Body of pancreas (tissue), 4 donors: ENCODE measurements around the gene COA5. TPM values are rescaled to one million over a fixed set of nuclear protein-coding genes. Genes with fewer than 3 reads are reported as not detected.
A peak's percentile ranks its signal among the peaks of the same experiment; 100 is the strongest.

Experiments used
- ATAC-seq: fragments of 150-250 bp; one replicate; pipeline ENCODE4 v1.9.1; 2016
- DNase-seq, 4 donors: peaks; one replicate each; pipeline ENCODE4 v3.0.0-alpha.2; 2019
- H3K27ac ChIP-seq, 4 donors: fragments of 200-600 bp; sonication (generic); 1 replicate in 3 of 4; 2 replicates in 1 of 4; pipeline versions ENCODE4 v1.5.1 to v1.6.1; 2016 to 2019; ENCODE audit warnings: mild to moderate bottlenecking in 1 of 4, mixed read lengths in 1 of 4, moderate library complexity in 1 of 4
- H3K27me3 ChIP-seq, 2 donors: fragments of 200-600 bp; sonication (generic); one replicate each; pipeline ENCODE4 v1.6.0; 2016; ENCODE audit warnings: mild to moderate bottlenecking in 1 of 2
- H3K36me3 ChIP-seq, 2 donors: fragments of 200-600 bp; sonication (generic); replicated peaks in 1 of 2; 2 replicates each; pipeline ENCODE4 v1.5.1; 2016; ENCODE audit warnings: low read depth in 2 of 2; ENCODE audit not compliant: insufficient read depth in 1 of 2
- H3K4me1 ChIP-seq: fragments of 200-600 bp; sonication (generic); one replicate; pipeline ENCODE4 v1.6.0; 2016
- H3K4me3 ChIP-seq, 2 donors: fragments of 200-600 bp; sonication (generic); 1 replicate in 1 of 2; 2 replicates in 1 of 2; pipeline ENCODE4 v1.5.1; 2016 to 2019
- H3K9me3 ChIP-seq, 3 donors: fragments of 200-600 bp; sonication (generic); 1 replicate in 2 of 3; 2 replicates in 1 of 3; pipeline ENCODE4 v1.5.1; 2016
- CTCF ChIP-seq, 7 experiments: fragments of 450-650 bp in 4 of 7; fragments of 200-600 bp in 3 of 7; sonication (generic) in 3 of 7; IDR thresholded peaks; one replicate each; pipeline ENCODE4 v1.5.1; 2016 to 2019; ENCODE audit warnings: antibody characterized with exemption in 7 of 7
- POLR2A ChIP-seq, 3 donors: fragments of 450-650 bp; IDR thresholded peaks; one replicate each; pipeline ENCODE4 v1.6.1; 2016; ENCODE audit warnings: antibody characterized with exemption in 3 of 3, mild to moderate bottlenecking in 2 of 3
- WGBS, 2 donors: methylation state at CpG; one replicate each; pipeline ENCODE4 v1.1.5; 2017; 5-methylcytosine and 5-hydroxymethylcytosine counted together
- intact Hi-C: fragments of 100-400 bp; cut with DNase I; formaldehyde crosslinking; loops from one replicate; pipeline ENCODE4 v1.15.1; 2023
- total RNA-seq, 2 donors: library from RNA; depleted of rRNA; stranded (reverse); fragments of >200 nt; gene quantifications; one replicate each; pipeline ENCODE4 v1.1.0, GENCODE V29; 2016

COA5 gene
- total RNA-seq, 2 donors from 2014 or later: 20.1 to 39.2 TPM

- Histone ChIP-seq H3K4me3 (no peak overlapping the region), H3K36me3 (peaks cover 5 to 12% of the 10 kb centered on the region in 2 donors), H3K27me3 (no peaks in the 10 kb centered on the region), H3K4me1 (no peaks in the 10 kb centered on the region), H3K27ac (no peak overlapping the region), H3K9me3 (no peaks in the 10 kb centered on the region)
- DNase-seq (peak in 3 of 4 donors; percentile 33 to 45 (median 39)), ATAC-seq (peak; percentile 12)
- WGBS, 2 donors: 79% methylated on average over 5 of the region's 5 CpGs
- TF ChIP-seq POLR2A (IDR thresholded peaks at IDR 0.05) (no peak), CTCF (IDR thresholded peaks at IDR 0.05) (no peak)
- intact Hi-C loops: no loop called here
These were observed 15.3 kb upstream of the COA5 start for GRCh38 chr2:98623657-98624056.

GRCh38 chr2:98617149-98617548, 8.8 kb upstream of the COA5 start:
- Histone ChIP-seq H3K27ac (no peak overlapping the region), H3K27me3 (no peaks in the 10 kb centered on the region), H3K36me3 (peaks cover 0 to 9% of the 10 kb centered on the region in 2 donors), H3K9me3 (no peaks in the 10 kb centered on the region), H3K4me1 (no peaks in the 10 kb centered on the region), H3K4me3 (no peak overlapping the region)
- intact Hi-C loops: no loop called here
- DNase-seq (no peak), ATAC-seq (no peak)
- TF ChIP-seq POLR2A (IDR thresholded peaks at IDR 0.05) (no peak), CTCF (IDR thresholded peaks at IDR 0.05) (no peak)
- 42 to 52% methylated on average over 5 of the region's 5 CpGs for WGBS, 2 donors

GRCh38 chr2:98615481-98615880, 7.2 kb upstream of the COA5 start:
- TF ChIP-seq CTCF (IDR thresholded peaks at IDR 0.05) (peak in 1 of 7 experiments; percentile 9), POLR2A (IDR thresholded peaks at IDR 0.05) (no peak)
- 87 to 88% methylated on average over 5 of the region's 5 CpGs for WGBS, 2 donors
- H3K36me3 ChIP-seq: peaks cover 0 to 5% of the 10 kb centered on the region in 2 donors
- intact Hi-C loops: no loop called here
- H3K4me1 ChIP-seq: peaks cover 11% of the 10 kb centered on the region
- H3K27me3 ChIP-seq: no peaks in the 10 kb centered on the region
- DNase-seq (no peak), ATAC-seq (no peak)
- H3K27ac ChIP-seq: no peak overlapping the region
- no peak overlapping the region for H3K4me3 ChIP-seq
- no peaks in the 10 kb centered on the region for H3K9me3 ChIP-seq

GRCh38 chr2:98614024-98614739, 5.9 kb upstream of the COA5 start:
- no peak for DNase-seq
- no peaks in the 10 kb centered on the region for H3K9me3 ChIP-seq
- intact Hi-C loops: no loop called here
- peaks cover 22% of the 10 kb centered on the region for H3K4me1 ChIP-seq
- 91 to 93% methylated on average over 9 of the region's 9 CpGs for WGBS, 2 donors
- no peaks in the 10 kb centered on the region for H3K27me3 ChIP-seq
- peaks cover 0 to 5% of the 10 kb centered on the region in 2 donors for H3K36me3 ChIP-seq
- no peak for ATAC-seq
- no peak overlapping the region for H3K4me3 ChIP-seq
- TF ChIP-seq CTCF (IDR thresholded peaks at IDR 0.05): no peak
- no peak for TF ChIP-seq POLR2A (IDR thresholded peaks at IDR 0.05)
- H3K27ac ChIP-seq: no peak overlapping the region
